Hematopoietic multipotent progenitor cell (in vitro differentiated cells): Measurements from ENCODE around the gene UBASH3A. TPM values are rescaled to one million over a fixed set of nuclear protein-coding genes. Genes with fewer than 3 reads are reported as not detected.

Source experiments
- DNase-seq, 3 donors: peaks; one replicate each; pipeline ENCODE4 v3.0.0-alpha.2; 2011 to 2015; ENCODE audit warnings: low read depth in 2 of 3, low spot score in 2 of 3
- total RNA-seq: library from RNA; depleted of rRNA; stranded (reverse); fragments of >200 nt; gene quantifications from one replicate; pipeline ENCODE4 v1.2.3, GENCODE V29; 2012

The UBASH3A gene
- total RNA-seq, 1 donor: 1.6 TPM

DNA sequence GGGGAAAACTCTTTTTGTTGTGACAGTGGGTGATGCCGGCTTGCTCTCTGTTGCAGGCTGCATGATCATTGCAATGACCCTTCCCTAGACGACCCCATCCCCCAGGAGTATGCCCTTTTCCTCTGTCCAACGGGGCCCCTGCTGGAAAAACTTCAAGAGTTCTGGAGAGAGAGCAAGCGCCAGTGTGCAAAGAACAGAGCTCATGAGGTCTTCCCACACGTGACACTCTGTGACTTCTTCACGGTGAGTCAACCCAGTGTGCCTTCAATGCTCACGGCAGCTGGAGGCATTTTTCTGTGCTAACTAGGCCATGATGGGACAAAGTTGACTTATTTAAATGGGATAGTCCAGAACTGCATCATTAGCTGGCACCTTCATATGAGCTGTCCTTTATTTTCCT lies 5.7 kb downstream of the UBASH3A start:
- DNase-seq: no peak

DNA sequence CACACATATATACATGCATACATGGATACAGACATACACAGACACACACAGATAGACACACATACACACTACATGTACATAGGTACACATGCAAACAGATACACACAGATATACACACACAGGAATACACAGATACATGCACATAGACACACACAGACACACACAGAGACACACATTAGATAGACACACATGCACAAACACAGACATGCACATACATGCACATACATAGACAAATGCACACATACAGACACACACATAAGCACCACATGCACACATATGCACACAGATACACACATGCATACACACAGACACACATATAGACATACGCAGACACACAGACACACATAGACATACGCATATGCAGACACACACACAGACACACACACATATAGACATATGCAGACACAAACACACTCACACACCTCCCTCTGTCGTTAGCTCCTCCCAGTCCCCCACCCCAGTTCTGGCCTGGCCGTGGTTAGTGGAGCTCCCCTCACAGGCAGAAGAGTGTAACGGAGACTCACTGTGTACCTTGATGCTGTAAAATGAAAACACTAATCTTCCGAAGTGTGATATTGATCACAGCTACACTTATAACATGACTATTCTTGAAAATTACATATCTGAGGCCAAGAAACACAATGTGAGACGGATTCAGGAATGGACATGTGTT lies 7.6 kb downstream of the UBASH3A start:
- no peak for DNase-seq

DNA sequence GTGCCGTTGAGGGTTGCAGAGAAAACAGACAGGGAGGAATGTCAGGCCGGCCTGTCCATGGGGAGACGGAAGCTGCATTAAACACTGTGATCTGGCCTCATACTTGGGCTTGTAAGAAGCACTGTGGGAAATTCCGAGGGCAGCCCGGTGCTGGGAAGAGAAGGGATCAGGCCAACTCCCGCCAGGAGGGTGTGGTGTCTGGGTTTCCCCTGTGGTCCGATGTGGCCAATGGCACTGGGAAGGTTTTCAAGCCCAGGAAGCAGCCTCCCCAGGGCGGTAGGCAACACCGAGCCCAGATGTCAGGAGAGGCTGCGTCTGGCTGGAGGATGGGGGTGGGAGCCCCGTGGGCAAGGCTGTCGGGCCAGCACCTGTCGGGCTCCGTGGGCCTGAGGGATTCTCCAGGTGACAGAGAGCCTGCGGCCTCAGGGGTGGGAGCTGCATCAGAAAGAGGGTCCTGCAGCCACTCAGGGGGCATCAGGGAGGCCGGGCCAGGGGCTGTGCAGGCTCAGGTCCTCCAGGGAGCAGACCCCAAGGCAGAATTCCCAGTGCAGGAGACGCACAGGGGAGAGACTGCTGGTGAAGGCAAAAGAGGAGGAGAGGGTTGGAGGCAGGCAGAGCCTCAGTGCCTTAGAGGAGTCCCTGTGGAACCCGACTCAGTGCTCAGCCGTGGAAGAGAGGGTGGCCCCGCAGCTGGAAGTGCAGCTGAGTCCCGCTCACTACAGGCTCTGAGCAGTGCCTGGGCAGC lies 8.4 kb downstream of the UBASH3A start:
- DNase-seq: no peak

DNA sequence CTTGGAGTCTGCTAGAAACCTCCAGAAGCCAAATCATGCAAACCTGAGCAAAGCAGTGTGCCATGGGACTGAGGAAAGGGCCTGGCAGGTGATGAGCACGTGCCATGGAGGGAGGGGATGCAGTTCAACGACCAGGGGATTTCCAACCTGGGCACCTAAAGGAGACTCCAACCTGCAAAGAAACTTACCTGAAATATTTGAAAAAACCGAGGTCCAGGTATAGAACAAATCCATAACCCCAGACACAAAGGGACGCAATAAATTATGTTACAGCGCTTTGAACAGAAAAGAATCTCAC lies 8.9 kb downstream of the UBASH3A start:
- DNase-seq: no peak

DNA sequence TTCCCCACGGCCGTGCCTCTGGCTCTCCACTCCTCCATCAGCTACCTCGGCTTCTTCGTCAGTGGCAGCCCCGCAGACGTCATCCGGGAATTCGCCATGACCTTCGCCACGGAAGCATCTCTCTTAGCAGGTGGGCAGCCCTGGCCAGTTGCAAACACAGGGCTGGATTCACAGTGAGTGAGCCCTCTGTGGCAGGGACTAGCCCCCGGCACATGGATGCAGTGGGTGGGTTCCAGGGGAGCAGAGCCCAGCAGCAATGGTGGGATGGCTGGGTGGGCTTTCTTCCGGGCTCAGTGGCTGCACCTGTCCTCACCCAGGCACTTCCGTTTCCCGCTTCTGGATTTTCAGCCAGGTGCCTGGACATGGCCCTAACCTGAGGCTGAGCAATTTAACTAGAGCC lies 9.4 kb downstream of the UBASH3A start:
- no peak for DNase-seq

DNA sequence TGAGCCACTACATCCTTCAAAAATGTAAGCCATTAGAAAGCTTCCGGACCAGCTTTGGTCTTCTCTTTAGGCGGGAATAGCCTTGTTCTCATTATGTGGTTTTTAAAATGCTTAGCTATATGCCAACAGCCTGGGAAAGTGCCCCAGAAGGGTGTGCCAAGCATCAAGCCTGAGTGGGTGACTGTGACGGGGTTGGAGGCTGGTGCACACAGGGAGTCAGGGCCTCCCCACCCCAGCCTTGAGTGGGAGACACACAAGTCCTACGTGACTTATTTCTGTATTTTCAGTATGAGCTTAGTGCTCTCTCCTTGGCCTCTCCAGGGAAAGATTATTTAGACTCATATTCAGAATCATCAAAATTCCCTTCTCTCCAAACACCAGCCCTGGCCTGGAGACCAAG lies 9.8 kb downstream of the UBASH3A start:
- no peak for DNase-seq

DNA sequence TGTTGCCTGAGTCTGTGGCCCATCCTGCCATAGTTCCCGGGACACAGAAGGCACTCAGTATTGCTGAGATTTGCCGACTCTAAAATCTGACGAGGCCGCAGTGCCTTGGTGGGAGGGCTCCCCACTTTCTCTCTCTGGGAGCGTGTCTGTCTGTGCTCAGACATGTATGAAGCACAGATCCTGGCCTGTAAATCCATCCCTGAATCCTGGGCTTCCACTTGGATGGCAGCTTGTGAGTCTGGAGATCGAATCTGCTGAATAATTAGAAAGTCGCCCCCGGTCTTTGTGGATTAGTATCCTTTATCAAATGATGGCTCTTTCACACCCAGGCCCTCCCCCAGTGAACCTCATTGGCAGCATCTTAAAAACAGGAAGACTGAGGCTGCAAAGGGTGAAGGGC lies 10.4 kb downstream of the UBASH3A start:
- no peak for DNase-seq

DNA sequence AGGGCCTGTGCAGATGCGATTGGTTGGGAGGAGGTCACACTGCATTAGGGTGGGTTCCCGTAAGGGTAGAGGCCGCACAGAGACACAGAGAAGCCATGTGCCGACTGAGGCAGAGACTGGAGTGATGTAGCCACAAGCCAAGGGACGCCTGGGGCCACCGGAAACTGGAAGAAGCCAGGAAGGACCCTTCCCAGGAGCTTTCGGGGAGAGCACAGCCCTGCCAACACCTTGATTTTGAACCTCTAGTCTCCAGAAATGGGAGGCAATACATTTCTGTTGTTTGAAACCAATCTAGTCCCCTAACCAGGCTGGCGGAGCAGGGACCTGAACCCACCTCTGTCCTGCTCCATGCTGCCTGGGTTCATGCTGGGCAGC lies 10.8 kb downstream of the UBASH3A start:
- no peak for DNase-seq

DNA sequence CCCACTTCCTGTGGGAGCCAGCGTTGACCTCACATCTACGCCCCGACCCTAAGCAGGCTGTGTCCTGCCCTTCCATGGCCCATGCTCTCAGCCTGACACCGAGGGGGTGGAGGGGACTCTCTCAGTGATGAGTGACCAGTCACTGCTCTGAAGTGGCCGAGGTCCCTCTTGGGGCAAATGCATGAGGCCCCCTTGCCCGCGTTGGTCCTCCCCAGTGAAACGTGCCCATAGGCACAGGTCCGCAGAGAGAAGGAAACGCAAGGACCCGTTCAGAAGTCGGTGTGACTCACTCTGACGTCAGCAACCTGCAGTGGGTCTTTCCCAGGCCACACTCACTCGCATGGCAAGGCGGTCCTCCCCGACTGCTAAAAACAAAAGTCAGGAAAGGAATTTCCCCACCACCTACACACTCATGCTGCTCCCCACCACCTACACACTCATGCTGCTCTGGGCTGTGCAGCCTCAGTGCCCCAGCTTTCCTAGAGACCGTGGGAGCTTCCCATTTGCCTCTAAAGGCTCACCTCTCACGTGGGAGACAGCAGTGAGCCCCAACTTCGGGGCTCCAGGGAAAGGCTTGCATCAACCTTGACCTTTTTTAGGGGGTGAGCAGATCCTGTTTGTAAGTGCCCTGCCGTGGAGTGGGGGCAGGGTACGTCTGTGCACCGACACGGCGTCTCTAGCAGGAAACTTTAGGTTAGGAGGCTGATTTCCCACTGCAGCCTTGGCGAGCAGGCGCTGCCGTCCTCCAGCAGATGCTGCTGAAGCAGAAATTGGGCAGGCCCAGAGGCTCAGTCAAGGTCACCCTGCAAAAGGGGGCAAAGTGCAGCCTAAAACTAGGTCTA lies 11.4 kb downstream of the UBASH3A start:
- peak; percentile 31 to 76 (median 71) for DNase-seq

DNA sequence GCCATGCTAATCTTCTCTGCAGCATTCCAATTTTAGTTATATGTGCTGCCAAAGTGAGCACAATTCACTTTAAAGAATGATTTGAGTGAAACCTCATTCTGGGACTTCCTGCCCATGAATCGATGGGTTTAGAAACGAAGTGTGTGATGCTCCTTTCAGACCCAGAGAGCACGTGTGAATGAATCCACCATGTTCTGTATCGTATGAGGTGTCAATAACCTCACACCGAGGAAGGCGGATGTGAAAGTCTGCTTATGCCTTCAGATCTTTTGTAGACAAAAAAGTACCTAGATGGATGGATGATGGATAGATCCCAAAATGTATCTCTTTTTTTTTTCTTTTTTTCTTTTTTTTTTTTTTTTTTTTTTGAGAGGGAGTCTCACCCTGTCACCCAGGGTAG lies 13.8 kb downstream of the UBASH3A start:
- no peak for DNase-seq

DNA sequence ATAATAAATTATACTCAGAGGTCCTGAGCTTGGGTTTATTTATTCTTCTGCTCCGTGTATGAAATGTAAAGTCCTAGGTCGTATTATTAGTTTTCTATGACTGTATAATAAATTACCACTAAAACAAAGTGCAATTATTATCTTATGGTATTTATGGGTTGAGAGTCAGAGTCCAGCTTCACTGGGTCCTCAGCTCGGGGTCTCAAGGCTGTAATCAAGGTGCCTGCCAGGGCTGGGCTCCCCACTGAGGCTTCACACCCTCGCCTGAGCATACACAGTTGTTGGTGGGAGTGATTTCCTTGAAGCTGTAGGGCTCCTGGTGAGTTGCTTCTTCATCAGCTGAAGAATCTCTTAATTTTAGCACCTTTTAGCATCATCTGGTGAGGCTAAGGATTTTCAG lies 15.2 kb downstream of the UBASH3A start:
- DNase-seq: no peak

DNA sequence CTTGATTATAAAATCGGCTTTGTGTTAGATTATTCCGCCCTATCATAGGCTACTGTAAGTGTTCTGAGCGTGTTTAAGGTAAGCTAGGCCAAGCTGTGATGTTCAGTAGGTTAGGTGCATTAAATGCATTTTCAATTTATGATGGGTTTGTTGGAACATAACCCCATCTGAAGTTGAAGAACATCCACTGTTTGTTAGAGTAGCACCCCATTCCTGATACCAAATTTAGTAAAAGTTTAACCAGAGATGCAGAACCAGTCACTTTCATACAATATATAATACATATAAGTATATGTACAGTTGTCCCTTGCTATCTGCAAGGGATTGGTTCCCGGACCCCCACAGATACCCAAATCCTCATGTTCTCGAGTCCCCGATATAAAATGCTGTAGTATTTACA lies 16.1 kb downstream of the UBASH3A start:
- DNase-seq: no peak

DNA sequence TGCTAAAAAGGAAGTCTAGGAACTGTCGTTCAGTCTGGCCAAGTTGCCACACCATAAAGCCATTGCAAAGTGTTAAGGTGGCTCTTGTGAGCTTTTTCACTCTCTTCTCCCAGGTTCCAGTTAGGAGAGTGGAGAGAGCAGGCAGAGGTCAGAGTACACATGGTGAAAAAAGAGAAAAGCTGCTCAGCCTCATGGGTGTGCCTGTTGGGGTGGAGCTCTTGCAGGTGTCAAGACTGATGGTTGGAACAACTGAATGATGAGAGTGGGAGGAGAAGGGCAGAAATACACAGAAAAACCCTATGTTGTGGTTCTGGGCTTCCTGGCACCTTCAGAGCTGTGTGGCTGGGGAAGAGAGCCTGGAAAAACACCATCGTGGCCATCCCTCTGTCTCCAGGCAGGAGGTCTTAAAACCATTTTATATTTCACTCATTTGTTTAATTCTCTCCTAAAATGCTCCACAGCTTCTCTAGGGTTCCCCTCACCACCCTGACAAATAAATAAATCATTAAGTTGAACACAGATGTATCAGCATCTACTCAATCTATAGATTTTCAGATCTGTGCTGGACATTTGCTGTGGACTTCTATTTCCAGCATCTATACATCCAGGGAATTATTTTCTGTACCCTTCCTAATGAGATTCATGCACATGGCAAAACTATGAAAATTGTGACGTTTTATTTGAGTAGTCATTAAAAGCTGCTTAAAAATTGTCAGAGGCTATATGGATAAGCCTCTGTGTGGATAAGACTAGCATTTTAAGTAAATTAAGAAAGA lies 17.5 kb downstream of the UBASH3A start:
- no peak for DNase-seq

DNA sequence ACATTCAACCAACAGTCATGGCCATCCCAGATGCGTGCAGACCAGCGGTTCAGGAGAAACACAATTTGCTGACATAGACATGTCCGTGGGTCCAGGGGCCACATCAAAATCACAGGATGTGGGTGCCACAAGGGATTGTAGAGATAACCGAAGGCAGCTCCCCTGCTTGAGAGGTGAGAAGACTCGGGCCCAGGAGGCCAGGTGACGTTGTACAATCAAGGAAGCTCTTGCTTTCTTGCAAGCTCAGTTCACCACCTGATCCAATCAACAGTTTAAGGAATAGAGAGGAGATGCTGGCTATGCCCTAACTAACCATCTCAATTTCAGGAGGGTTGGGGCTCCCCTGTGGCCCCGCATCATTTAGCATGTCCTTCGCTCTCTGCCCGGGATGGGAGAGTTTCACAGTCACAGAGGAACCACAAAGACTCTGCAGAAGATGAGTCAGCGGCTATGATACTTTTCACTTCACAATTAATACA lies 19.5 kb downstream of the UBASH3A start:
- DNase-seq: peak in 1 of 3 donors; percentile 32

DNA sequence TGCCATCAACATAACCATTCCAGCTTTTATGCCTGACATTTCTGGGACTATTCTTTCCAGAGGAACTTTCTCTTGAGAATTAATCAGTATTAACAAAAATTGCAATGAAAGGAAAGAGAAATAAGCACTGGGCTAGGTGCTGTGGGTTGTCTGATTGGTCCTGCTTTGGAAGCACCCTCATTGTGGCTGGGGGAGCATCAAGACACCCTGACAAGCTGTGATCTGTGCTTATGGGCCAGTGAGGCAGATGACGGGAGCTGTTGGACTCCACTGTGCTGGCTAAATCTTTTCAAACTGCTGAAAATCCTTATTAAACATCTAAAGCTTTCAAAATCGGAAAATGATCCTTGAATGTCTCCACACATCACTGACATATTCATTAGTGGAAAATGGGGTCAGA lies 20.0 kb downstream of the UBASH3A start:
- DNase-seq: no peak

DNA sequence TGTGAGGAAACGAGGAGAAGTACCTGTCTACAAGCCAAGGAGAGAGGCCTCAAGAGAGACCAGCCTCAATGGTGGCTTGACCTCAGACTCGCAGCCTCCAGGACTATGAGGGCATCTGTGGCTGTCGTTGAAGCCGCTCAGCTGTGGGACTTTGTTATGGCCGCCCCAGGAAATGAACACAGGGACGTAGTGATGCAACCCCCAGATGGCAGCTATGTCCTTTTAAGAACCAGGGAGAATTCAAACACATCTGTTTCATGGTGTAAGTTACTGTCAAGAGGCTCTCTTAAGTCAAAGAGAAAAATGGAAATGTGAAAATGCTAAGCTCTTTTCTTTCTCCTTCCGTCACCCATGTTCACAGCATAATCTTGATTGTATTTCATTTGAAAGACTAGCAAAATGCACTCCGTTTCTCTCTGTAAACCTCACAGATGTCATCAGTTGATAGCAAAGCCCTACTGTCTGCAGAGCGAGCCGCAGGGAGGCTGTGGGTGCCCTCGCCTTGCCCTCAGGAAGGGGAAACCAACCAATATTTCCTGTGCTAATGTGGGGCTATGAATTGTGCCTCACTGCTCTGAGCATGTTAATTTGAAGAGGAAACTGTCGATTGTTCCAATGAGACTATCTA lies 21.3 kb downstream of the UBASH3A start:
- peak; percentile 65 to 91 (median 71) for DNase-seq

DNA sequence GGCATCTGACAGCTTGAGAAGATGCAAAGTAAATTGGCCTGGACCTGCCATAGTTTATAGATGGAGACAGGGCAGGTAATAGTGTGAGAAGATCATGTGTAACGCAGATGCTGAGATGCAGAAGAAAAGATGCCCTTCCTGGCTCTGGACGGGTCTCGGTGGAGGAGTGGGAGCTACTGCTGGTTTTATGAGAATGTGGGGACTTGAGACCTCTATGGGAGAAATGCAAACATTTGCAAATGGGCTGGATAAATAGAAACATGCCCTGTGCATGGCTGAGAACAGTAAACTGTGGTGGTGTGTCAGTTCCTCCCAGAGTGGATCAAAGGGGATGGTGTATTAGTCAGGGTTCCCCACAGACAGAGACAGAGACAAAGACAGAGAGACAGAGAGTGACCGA lies 21.9 kb downstream of the UBASH3A start:
- no peak for DNase-seq

DNA sequence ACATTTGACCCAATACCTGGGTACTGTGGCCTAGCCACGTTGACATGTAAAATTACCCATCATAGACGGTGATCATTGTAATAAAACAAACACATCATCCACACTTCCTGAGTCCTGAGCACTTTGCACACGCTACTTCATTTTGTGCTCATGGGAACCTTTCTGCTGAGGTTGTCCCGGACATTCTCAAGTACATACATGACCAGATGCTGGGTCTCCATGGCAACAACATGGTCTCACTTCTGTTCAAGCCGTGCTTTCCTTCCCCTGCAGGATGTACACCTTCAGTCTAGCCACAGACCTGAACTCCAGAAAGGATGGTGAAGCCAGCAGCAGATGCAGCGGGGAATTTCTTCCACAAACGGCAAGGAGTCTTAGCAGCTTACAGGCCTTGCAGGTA lies 22.7 kb downstream of the UBASH3A start:
- DNase-seq: no peak

DNA sequence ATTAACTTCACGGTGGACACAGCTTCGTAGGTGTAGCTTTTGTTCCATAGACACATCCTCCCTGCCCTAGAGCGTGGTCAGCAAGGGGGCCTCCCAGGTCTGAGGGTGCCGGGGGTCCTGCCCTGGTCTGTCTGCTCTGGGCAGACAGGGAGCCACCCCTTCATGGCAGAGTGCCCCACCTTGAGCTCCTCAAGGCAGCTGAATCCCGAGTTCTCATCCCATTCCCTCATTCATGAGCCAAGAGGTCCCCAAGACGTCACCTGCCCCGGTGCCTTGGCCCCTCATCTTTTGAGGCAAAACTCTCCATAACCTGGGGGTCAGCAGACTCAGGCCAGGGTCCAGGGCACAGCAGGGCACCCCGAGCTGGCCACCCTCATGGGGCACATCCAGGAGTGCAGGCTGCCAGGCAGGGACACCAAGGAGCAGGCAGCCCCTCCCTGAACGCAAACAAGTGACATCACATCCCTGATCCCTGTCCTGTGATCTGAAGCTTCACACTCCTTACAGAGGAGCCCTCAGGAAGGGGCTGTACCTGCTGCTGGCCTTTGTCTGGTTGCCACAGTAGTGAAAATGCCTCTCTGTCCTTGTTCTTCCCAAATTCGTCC lies 23.3 kb downstream of the UBASH3A start:
- no peak for DNase-seq

DNA sequence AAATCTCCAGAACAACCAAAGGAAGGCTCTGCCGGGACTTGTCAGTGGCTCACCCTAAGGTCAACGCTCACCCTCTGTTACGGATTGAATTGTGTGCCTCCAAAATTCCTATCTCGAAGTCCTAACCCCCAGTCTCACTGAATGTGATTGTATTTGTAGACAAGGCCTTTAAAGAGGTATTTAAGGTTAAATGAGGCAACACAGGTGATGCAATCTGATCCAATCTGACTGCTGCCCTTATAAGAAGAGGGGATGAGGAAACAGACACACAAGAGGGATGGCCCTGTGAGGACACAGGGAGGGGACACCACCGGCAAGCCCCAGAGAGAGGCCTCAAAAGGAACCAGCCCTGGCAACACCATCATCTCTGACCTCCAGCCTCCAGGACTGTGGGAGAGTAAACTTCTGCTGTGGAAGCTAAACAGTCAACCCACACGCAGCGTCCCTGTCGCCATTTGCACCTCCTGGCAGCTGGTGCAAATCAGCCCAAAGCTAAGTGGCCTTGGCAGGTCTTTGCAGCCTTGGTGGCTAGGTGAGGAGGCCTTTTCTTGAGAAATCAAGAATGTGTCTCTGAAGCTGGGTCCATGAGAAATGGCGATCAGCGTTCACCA lies 24.2 kb downstream of the UBASH3A start:
- DNase-seq: no peak
